ENCODE data around the gene ENPP1. TPM values are rescaled to one million over a fixed set of nuclear protein-coding genes. Genes with fewer than 3 reads are reported as not detected.

The ENPP1 gene
- total and polyA plus RNA-seq, 9 donors, result 5.4 to 40.7 (median 21.7) TPM

DNA sequence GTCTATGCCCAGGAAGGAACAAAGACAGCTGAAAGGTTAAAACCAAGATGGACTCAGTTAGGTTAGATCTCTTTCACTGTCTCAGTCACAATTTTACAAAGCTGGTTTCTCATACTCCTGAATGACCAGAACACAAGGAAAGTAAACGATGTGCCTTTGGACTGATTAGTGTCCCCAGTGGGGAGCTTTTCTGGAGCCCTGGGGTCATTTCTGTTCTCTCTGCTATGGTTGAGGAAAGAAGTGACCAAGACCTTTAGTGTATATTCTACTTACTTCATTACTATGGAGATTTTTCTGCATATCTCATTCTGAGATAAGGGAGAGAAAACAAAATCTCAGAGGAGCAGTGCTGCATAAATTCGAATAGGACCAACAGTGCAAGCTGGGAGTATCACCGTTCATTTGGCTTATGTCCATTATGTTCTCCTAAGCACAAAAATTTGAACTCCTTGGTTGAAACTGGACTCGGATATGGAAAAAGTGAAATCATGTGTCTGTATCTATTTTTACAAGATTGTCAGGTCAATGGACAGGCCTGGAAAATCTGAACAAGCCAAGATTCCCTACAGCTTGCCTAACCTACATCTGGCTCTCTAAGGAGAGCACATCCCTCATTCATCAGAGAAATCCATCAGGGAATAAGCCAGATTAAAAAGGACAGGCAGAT is 34.4 kb upstream of the ENPP1 start:
- no peak overlapping the region for H3K27ac ChIP-seq
- no peak overlapping the region for H3K4me3 ChIP-seq
- H3K4me1 ChIP-seq (ENCODE audit: insufficient read depth), result no peaks in the 10 kb centered on the region

DNA sequence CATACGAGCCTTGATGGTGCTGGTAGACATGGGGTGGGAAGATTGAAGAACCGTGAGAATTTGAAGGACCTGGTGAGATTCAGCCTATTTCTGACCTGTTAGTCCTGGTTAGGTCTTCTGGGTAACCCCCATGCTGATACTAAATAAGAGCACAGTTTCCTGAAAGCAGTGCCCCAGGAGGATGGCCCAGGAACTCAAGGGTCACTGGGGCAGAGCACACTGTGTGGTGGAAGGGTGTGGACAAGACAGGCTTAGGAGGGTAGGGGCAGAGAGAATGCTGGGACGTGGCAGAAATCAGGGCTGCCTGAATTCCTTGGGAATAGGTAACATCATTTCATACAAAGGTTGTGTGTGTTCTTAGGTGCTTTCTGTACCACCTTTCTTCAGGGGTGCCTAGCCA is 31.9 kb upstream of the ENPP1 start:
- H3K36me3 ChIP-seq, result no peaks in the 10 kb centered on the region

More for the DNA sequence above, 34.4 kb upstream of the ENPP1 start:
- WGBS, 3 donors, result 8 to 16% (median 14%) methylated on average over 4 of the region's 4 CpGs
- H3K27me3 ChIP-seq, result no peaks in the 10 kb centered on the region
- H3K36me3 ChIP-seq, result no peaks in the 10 kb centered on the region
- TF ChIP-seq POLR2A (IDR thresholded peaks at IDR 0.05) (no peak), EP300 (IDR thresholded peaks at IDR 0.05) (no peak)
- intact Hi-C loops (cut with DNase I), result no loop called here
- DNase-seq, result no peak
- no peaks in the 10 kb centered on the region for H3K9me3 ChIP-seq

DNA sequence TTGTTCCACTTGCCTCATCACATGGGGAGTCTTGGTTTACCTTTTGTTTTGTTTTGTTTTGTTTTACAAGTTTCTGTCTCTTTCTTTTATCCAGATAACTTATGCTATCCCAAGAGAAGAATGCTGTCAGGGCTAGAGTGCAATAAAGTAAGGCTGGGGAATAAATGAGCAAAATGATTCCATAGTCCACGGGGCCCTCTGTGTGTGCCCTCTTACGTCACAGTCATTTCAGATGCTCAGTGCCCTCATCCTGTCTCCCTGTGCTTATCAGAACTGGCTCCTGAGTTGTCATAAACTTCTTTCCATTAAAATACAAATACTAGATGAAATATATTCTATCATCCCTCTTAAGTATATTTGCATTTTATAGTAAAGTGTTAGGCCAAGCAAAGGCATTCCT is 30.8 kb upstream of the ENPP1 start:
- H3K27me3 ChIP-seq, result no peaks in the 10 kb centered on the region
- WGBS, 3 donors, result 84 to 91% (median 88%) methylated on average over 2 of the region's 2 CpGs
- intact Hi-C loops (cut with DNase I), result no loop called here
- no peak for DNase-seq
- no peaks in the 10 kb centered on the region for H3K4me1 ChIP-seq (ENCODE audit: insufficient read depth)
- H3K4me3 ChIP-seq, result no peak overlapping the region
- no peaks in the 10 kb centered on the region for H3K9me3 ChIP-seq
- no peaks in the 10 kb centered on the region for H3K36me3 ChIP-seq
- TF ChIP-seq POLR2A (IDR thresholded peaks at IDR 0.05), result no peak
- TF ChIP-seq, protein P1, sequence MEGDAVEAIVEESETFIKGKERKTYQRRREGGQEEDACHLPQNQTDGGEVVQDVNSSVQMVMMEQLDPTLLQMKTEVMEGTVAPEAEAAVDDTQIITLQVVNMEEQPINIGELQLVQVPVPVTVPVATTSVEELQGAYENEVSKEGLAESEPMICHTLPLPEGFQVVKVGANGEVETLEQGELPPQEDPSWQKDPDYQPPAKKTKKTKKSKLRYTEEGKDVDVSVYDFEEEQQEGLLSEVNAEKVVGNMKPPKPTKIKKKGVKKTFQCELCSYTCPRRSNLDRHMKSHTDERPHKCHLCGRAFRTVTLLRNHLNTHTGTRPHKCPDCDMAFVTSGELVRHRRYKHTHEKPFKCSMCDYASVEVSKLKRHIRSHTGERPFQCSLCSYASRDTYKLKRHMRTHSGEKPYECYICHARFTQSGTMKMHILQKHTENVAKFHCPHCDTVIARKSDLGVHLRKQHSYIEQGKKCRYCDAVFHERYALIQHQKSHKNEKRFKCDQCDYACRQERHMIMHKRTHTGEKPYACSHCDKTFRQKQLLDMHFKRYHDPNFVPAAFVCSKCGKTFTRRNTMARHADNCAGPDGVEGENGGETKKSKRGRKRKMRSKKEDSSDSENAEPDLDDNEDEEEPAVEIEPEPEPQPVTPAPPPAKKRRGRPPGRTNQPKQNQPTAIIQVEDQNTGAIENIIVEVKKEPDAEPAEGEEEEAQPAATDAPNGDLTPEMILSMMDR (IDR thresholded peaks at IDR 0.05), result no peak
- TF ChIP-seq EP300 (IDR thresholded peaks at IDR 0.05), result no peak
- no peak overlapping the region for H3K27ac ChIP-seq

More for the DNA sequence above, 31.9 kb upstream of the ENPP1 start:
- TF ChIP-seq POLR2A (IDR thresholded peaks at IDR 0.05), result no peak
- TF ChIP-seq, protein P1 (IDR thresholded peaks at IDR 0.05), result no peak
- TF ChIP-seq EP300 (IDR thresholded peaks at IDR 0.05), result no peak
- Histone ChIP-seq H3K27me3 (no peaks in the 10 kb centered on the region), H3K4me1 (ENCODE audit: insufficient read depth) (no peaks in the 10 kb centered on the region), H3K27ac (no peak overlapping the region), H3K9me3 (no peaks in the 10 kb centered on the region), H3K4me3 (no peak overlapping the region)
- 96% methylated on average over 3 of the region's 3 CpGs for WGBS, 3 donors
- DNase-seq, result no peak
- intact Hi-C loops (cut with DNase I), result no loop called here

DNA sequence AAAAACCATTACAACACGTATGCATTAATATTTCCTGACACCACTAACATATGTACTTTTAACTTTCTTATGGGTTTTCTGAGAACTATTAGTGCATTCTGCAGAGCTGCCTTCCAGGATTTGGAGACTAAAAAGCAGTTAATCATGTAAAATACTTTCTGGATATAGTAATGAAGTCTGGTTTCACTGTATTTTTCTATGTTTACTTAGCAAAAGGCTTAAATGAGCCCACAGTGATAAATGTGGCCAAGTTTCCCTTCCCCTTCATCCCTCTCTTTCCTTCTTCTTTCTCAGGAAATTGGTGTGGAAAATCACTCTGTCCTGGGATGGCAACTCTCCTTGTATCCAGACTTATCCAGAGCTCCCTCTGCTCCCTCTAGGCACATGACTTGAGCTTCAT is 29.7 kb upstream of the ENPP1 start:
- intact Hi-C loops (cut with DNase I), result no loop called here
- Histone ChIP-seq H3K27me3 (no peaks in the 10 kb centered on the region), H3K4me1 (ENCODE audit: insufficient read depth) (no peaks in the 10 kb centered on the region), H3K27ac (no peak overlapping the region), H3K4me3 (no peak overlapping the region), H3K9me3 (no peaks in the 10 kb centered on the region), H3K36me3 (no peaks in the 10 kb centered on the region)
- TF ChIP-seq, protein P1 (IDR thresholded peaks at IDR 0.05), result no peak
- no peak for TF ChIP-seq EP300 (IDR thresholded peaks at IDR 0.05)
- WGBS, 3 donors, result 46 to 82% (median 67%) methylated on average over 1 of the region's 1 CpG
- no peak for DNase-seq

DNA sequence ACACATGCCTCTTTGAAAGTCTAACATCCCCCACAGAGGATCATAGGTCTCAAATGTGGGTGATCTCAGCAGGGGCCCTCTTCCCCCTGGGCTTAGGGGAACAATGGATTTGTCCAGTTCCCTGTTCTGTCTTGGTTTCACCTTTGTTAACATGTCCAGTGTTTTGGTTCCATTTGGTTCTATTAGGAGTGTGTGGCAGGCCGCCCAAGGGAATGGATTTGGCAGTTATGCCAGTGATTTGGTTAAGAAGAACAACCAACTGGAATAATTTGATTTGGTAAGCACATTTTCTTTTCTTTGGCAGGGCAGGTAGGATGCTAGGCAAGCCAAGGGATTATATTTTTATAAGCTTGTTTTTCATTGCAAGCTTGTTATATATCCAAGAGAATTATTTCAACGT is 28.5 kb upstream of the ENPP1 start:
- H3K9me3 ChIP-seq, result no peaks in the 10 kb centered on the region
- TF ChIP-seq POLR2A (IDR thresholded peaks at IDR 0.05), result no peak
- TF ChIP-seq, protein P1 (IDR thresholded peaks at IDR 0.05), result no peak
- TF ChIP-seq EP300 (IDR thresholded peaks at IDR 0.05), result no peak
- H3K27ac ChIP-seq, result no peak overlapping the region
- DNase-seq, result no peak
- intact Hi-C loops (cut with DNase I), result loop anchor here in 1 of 4 donors (1.0 kb wide), 1 partner anchor 12 kb away; no protein-coding TSS in a partner anchor
- H3K36me3 ChIP-seq, result no peaks in the 10 kb centered on the region
- no peaks in the 10 kb centered on the region for H3K27me3 ChIP-seq
- WGBS, 3 donors, result 75 to 86% (median 83%) methylated on average over 2 of the region's 2 CpGs
- H3K4me1 ChIP-seq (ENCODE audit: insufficient read depth), result no peaks in the 10 kb centered on the region
- no peak overlapping the region for H3K4me3 ChIP-seq

All from ovary (tissue), 9 donors.